ENCODE data around the gene VRK2. TPM values are rescaled to one million over a fixed set of nuclear protein-coding genes. Genes with fewer than 3 reads are reported as not detected.
A peak's percentile ranks its signal among the peaks of the same experiment; 100 is the strongest.
"Not testable (repeated sequence)": the region's sequence is repeated elsewhere in the genome, so short reads cannot be mapped to it uniquely, and the experiment has no call there.

The VRK2 gene
- total and polyA plus RNA-seq, 2 experiments from 2014 or later = 11.8 to 18.1 TPM

GRCh38 chr2:58137221-58137620 is 90.6 kb downstream of the VRK2 start:
- Histone ChIP-seq H3K9me3 (ENCODE audit: low read depth) (no peaks in the 10 kb centered on the region), H3K27me3 (no peaks in the 10 kb centered on the region), H3K4me3 (no peak overlapping the region), H3K27ac (no peak overlapping the region), H3K36me3 (no peaks in the 10 kb centered on the region), H3K4me1 (ENCODE audit: low read depth) (peaks cover 3% of the 10 kb centered on the region)
- DNase-seq (ENCODE audit: low read depth in 1 of 2, low spot score in 1 of 2) = peak in 1 of 2 donors; percentile 69
- TF ChIP-seq, protein P1, sequence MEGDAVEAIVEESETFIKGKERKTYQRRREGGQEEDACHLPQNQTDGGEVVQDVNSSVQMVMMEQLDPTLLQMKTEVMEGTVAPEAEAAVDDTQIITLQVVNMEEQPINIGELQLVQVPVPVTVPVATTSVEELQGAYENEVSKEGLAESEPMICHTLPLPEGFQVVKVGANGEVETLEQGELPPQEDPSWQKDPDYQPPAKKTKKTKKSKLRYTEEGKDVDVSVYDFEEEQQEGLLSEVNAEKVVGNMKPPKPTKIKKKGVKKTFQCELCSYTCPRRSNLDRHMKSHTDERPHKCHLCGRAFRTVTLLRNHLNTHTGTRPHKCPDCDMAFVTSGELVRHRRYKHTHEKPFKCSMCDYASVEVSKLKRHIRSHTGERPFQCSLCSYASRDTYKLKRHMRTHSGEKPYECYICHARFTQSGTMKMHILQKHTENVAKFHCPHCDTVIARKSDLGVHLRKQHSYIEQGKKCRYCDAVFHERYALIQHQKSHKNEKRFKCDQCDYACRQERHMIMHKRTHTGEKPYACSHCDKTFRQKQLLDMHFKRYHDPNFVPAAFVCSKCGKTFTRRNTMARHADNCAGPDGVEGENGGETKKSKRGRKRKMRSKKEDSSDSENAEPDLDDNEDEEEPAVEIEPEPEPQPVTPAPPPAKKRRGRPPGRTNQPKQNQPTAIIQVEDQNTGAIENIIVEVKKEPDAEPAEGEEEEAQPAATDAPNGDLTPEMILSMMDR (IDR thresholded peaks at IDR 0.05; ENCODE audit: low read depth, low read length) = no peak

DNA sequence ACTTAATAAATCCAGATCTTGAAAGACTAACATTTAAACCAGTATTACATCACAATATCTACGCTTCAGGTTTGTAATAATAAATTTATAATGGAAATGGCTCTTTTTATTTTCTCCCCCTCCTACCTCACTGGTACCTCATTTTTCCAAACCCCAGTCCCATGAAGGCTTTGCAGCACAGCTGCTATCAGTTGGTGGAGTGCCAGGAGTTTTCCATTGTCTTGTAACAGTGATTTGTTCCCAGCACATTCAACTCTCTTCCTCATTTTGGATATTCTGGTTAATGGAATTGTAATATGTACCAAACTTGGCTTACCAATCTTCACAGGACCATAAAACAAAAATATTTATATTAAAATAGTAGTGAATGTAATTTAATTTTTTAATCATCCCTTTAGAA is 91.2 kb downstream of the VRK2 start:
- no peaks in the 10 kb centered on the region for H3K27me3 ChIP-seq
- peaks cover 3% of the 10 kb centered on the region for H3K4me1 ChIP-seq (ENCODE audit: low read depth)
- H3K27ac ChIP-seq = no peak overlapping the region
- TF ChIP-seq, protein P1 (IDR thresholded peaks at IDR 0.05; ENCODE audit: low read depth, low read length) = no peak
- no peaks in the 10 kb centered on the region for H3K9me3 ChIP-seq (ENCODE audit: low read depth)
- peak; percentile 25 to 61 for DNase-seq (ENCODE audit: low read depth in 1 of 2, low spot score in 1 of 2)
- no peaks in the 10 kb centered on the region for H3K36me3 ChIP-seq
- no peak overlapping the region for H3K4me3 ChIP-seq

DNA sequence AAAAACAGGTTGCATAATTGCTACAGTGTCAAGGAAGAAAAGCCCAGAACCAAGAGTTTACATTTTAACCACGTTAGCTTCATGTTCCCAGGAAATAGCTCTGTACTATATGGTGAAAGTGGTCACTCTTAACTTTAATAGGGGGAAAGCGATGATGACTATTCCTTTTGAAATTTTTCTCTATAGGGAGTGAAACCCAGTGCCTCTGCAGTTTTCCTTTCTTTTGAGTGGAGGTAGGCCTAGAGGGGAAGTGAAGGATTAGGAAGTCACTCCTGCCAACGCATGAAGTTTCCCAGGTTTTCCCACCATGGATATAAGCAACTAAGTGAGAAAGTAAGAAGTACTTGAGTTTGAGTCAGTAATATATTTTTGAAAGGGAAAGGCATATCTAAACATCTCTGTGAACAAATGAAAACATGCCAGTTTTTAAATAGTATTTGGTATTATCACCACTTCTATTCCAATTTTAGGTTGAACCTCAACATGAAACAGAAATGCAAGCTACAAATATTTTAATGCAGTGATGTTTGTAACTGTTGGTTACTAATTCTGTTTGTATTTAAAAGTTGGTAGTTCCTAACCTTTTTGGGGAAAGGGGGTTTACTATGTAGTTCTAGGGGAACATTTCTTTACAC is 91.9 kb downstream of the VRK2 start:
- no peak overlapping the region for H3K27ac ChIP-seq
- no peak for DNase-seq (ENCODE audit: low read depth in 1 of 2, low spot score in 1 of 2)
- H3K4me3 ChIP-seq = no peak overlapping the region
- no peaks in the 10 kb centered on the region for H3K27me3 ChIP-seq
- H3K9me3 ChIP-seq (ENCODE audit: low read depth) = no peaks in the 10 kb centered on the region
- no peaks in the 10 kb centered on the region for H3K36me3 ChIP-seq
- peaks cover 3% of the 10 kb centered on the region for H3K4me1 ChIP-seq (ENCODE audit: low read depth)
- TF ChIP-seq, protein P1 (IDR thresholded peaks at IDR 0.05; ENCODE audit: low read depth, low read length) = no peak

DNA sequence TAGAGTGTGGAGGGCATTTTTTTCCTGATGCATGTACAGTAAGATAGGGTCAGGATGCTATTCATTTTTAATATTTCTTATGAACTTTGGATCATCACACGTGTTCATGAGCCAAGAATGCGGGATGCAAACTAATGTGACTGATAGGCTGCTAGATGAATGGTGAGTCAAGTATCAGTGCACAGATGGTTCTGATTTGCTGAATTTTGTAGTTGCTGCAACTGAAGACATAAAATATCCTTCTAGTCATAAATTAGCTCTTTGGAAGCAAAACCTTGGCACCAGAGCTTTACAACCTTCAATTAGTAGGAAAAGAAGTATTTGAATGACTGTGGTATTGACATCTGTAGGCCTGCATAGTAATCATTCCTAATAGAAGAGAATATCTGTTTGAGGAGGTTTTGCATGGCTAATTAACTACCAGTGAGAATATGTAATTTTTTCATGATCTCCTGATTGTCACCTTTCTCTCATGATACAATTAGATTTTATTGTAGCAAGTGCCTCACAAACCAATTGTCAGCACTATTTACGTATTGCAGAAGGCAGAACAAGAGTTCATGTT is 94.0 kb downstream of the VRK2 start:
- H3K36me3 ChIP-seq = no peaks in the 10 kb centered on the region
- H3K4me1 ChIP-seq (ENCODE audit: low read depth) = peaks cover 3% of the 10 kb centered on the region
- no peak overlapping the region for H3K4me3 ChIP-seq
- TF ChIP-seq, protein P1 (IDR thresholded peaks at IDR 0.05; ENCODE audit: low read depth, low read length) = no peak
- no peak for DNase-seq (ENCODE audit: low read depth in 1 of 2, low spot score in 1 of 2)
- H3K27me3 ChIP-seq = no peaks in the 10 kb centered on the region
- no peak overlapping the region for H3K27ac ChIP-seq
- H3K9me3 ChIP-seq (ENCODE audit: low read depth) = no peaks in the 10 kb centered on the region

DNA sequence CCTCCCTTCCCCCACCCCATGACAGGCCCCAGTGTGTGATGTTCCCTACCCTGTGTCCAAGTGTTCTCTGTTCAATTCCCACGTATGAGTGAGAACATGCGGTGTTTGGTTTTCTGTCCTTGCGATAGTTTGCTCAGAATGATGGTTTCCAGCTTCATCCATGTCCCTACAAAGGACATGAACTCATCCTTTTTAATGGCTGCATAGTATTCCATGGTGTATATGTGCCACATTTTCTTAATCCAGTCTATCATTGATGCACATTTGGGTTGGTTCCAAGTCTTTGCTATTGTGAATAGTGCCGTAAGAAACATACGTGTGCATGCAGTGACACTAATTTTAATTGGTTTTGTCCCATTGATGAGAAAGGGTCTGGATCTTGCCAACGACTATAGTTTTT is 99.2 kb downstream of the VRK2 start:
- not testable (repeated sequence) for H3K27me3 ChIP-seq; DNase-seq (ENCODE audit: low read depth in 1 of 2, low spot score in 1 of 2); H3K4me3 ChIP-seq; H3K9me3 ChIP-seq (ENCODE audit: low read depth); H3K27ac ChIP-seq; H3K36me3 ChIP-seq; H3K4me1 ChIP-seq (ENCODE audit: low read depth)

- H3K36me3 ChIP-seq = no peaks in the 10 kb centered on the region
- no peaks in the 10 kb centered on the region for H3K27me3 ChIP-seq
- DNase-seq (ENCODE audit: low read depth in 1 of 2, low spot score in 1 of 2) = no peak
- H3K27ac ChIP-seq = no peak overlapping the region
- TF ChIP-seq, protein P1 (IDR thresholded peaks at IDR 0.05; ENCODE audit: low read depth, low read length) = no peak
- H3K4me3 ChIP-seq = no peak overlapping the region
- no peaks in the 10 kb centered on the region for H3K9me3 ChIP-seq (ENCODE audit: low read depth)
- no peaks in the 10 kb centered on the region for H3K4me1 ChIP-seq (ENCODE audit: low read depth)
Measured at GRCh38 chr2:58146707-58147106, 100.1 kb downstream of the VRK2 start.
